ENCODE results near the gene ATG2A. TPM values are rescaled to one million over a fixed set of nuclear protein-coding genes. Genes with fewer than 3 reads are reported as not detected.

The ATG2A gene
- total and polyA plus RNA-seq, 9 of the 15 experiments (the other 6 are each of a cell fraction or from before 2014, with no cell fraction given) = 0.25 to 45.9 (median 5.2) TPM

DNA sequence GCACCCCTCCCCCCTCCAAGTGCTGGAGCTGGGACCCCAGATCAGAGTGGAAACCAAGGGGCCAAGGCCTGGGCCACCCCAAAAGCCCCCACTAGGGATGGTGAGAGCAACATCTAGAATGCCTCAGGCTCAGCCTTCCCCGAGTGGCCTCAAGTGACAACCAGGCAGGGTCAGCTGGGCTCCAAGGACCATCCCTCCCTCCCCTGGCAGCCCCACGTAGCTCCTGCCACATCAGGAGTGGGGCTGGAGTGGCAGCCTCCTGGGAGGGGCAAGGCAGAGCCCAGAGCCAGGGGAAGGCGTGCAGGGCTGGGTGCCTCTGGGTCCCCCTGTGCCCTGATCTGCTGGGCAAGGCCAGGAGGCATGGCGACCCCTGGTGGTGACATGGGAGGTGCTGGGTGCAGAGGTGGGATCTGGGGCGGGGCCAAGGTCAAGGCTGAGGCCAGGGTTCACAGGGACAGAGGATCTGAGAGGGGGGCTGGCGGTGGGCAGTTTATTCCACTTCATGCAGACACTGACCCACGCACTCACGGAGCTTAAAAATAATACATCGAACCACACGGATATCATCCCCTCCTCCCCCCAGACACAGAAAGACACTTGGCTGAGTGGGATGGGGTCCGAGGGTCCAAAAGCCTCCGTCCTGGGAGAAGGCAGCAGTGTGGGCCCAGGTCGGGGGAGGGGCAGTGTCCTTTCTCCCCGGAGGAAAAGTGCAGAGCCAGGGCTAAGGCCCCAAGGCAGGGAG lies 22.8 kb downstream of the ATG2A start (continued):
- no peak for TF ChIP-seq RFX7 (CRISPR knock-in tag; IDR thresholded peaks at IDR 0.05)
- TF ChIP-seq HDAC2 (IDR thresholded peaks at IDR 0.05) = no peak
- TF ChIP-seq SIX5 (IDR thresholded peaks at IDR 0.05; ENCODE audit: borderline replicate concordance in 1 of 2, insufficient read depth in 1 of 2, low read depth in 1 of 2, low read length in 2 of 2) = no peak
- TF ChIP-seq EZH2 (IDR thresholded peaks at IDR 0.05; ENCODE audit: borderline replicate concordance, low read depth, low read length) = no peak
- TF ChIP-seq, protein P1, sequence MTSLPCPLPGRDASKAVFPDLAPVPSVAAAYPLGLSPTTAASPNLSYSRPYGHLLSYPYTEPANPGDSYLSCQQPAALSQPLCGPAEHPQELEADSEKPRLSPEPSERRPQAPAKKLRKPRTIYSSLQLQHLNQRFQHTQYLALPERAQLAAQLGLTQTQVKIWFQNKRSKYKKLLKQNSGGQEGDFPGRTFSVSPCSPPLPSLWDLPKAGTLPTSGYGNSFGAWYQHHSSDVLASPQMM (CRISPR knock-in tag; IDR thresholded peaks at IDR 0.05) = no peak
- peak; percentile 12; the same call in 1 of the 2 replicates for TF ChIP-seq BHLHE40 (IDR thresholded peaks at IDR 0.05; ENCODE audit: low read length)
- TF ChIP-seq, protein P2, sequence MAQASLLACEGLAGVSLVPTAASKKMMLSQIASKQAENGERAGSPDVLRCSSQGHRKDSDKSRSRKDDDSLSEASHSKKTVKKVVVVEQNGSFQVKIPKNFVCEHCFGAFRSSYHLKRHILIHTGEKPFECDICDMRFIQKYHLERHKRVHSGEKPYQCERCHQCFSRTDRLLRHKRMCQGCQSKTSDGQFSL (CRISPR knock-in tag; IDR thresholded peaks at IDR 0.05) = no peak
- TF ChIP-seq, protein P2 (tag; IDR thresholded peaks at IDR 0.05) = no peak
- TF ChIP-seq, protein P3, sequence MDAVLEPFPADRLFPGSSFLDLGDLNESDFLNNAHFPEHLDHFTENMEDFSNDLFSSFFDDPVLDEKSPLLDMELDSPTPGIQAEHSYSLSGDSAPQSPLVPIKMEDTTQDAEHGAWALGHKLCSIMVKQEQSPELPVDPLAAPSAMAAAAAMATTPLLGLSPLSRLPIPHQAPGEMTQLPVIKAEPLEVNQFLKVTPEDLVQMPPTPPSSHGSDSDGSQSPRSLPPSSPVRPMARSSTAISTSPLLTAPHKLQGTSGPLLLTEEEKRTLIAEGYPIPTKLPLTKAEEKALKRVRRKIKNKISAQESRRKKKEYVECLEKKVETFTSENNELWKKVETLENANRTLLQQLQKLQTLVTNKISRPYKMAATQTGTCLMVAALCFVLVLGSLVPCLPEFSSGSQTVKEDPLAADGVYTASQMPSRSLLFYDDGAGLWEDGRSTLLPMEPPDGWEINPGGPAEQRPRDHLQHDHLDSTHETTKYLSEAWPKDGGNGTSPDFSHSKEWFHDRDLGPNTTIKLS (IDR thresholded peaks at IDR 0.05; ENCODE audit: borderline replicate concordance, low read depth) = no peak
- no peak for TF ChIP-seq MTA2 (IDR thresholded peaks at IDR 0.05; ENCODE audit: low read depth)
- no peak for TF ChIP-seq ZNF354B (CRISPR knock-in tag; IDR thresholded peaks at IDR 0.05)
- TF ChIP-seq SMAD4 (CRISPR knock-in tag; conservative IDR thresholded peaks at IDR 0.05) = no peak
- no peak; the same call in 1 of the 2 replicates for TF ChIP-seq POLR2A (conservative IDR thresholded peaks at IDR 0.05)
- TF ChIP-seq, protein P4, sequence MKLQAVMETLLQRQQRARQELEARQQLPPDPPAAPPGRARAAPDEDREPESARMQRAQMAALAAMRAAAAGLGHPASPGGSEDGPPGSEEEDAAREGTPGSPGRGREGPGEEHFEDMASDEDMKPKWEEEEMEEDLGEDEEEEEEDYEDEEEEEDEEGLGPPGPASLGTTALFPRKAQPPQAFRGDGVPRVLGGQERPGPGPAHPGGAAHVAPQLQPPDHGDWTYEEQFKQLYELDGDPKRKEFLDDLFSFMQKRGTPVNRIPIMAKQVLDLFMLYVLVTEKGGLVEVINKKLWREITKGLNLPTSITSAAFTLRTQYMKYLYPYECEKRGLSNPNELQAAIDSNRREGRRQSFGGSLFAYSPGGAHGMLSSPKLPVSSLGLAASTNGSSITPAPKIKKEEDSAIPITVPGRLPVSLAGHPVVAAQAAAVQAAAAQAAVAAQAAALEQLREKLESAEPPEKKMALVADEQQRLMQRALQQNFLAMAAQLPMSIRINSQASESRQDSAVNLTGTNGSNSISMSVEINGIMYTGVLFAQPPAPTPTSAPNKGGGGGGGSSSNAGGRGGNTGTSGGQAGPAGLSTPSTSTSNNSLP (IDR thresholded peaks at IDR 0.05; ENCODE audit: borderline replicate concordance, low read depth, low read length) = no peak
- TF ChIP-seq SNRNP70 (optimal IDR thresholded peaks at IDR 0.05; ENCODE audit: low read depth, low read length) = no peak
- TF ChIP-seq, protein P5, sequence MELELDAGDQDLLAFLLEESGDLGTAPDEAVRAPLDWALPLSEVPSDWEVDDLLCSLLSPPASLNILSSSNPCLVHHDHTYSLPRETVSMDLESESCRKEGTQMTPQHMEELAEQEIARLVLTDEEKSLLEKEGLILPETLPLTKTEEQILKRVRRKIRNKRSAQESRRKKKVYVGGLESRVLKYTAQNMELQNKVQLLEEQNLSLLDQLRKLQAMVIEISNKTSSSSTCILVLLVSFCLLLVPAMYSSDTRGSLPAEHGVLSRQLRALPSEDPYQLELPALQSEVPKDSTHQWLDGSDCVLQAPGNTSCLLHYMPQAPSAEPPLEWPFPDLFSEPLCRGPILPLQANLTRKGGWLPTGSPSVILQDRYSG (tag; conservative IDR thresholded peaks at IDR 0.05; ENCODE audit: low read depth) = no peak
- no peak for TF ChIP-seq PTBP1 (IDR thresholded peaks at IDR 0.05; ENCODE audit: low read depth, low read length)
- TF ChIP-seq, protein P6, sequence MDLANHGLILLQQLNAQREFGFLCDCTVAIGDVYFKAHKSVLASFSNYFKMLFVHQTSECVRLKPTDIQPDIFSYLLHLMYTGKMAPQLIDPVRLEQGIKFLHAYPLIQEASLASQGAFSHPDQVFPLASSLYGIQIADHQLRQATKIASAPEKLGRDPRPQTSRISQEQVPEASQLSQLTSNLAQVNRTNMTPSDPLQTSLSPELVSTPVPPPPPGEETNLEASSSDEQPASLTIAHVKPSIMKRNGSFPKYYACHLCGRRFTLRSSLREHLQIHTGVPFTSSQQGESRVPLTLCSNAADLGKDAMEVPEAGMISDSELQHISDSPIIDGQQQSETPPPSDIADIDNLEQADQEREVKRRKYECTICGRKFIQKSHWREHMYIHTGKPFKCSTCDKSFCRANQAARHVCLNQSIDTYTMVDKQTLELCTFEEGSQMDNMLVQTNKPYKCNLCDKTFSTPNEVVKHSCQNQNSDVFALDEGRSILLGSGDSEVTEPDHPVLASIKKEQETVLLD (IDR thresholded peaks at IDR 0.05) = peak; percentile 56; the same call in 1 of the 2 replicates
- no peak for TF ChIP-seq FOS (IDR thresholded peaks at IDR 0.05; ENCODE audit: extremely low read depth, insufficient read length)
- no peak for TF ChIP-seq NR2F6 (CRISPR knock-in tag; IDR thresholded peaks at IDR 0.05)
- no peak for TF ChIP-seq MAFG (tag; conservative IDR thresholded peaks at IDR 0.05)
- TF ChIP-seq HMG20B (CRISPR knock-in tag; IDR thresholded peaks at IDR 0.05) = no peak

All from K562 (cell line).